Psoas muscle (tissue), 8 donors: ENCODE measurements around the gene SYNGR3. TPM values are rescaled to one million over a fixed set of nuclear protein-coding genes. Genes with fewer than 3 reads are reported as not detected.
A peak's percentile ranks its signal among the peaks of the same experiment; 100 is the strongest.

Source experiments
- ATAC-seq, 4 donors: fragments of 200-7000 bp; cut with Tn5 transposase; one replicate each; pipeline ENCODE4 v1.9.1; 2020; ENCODE audit warnings: moderate library complexity in 3 of 4, mild to moderate bottlenecking in 2 of 4
- DNase-seq, 2 donors: peaks; one replicate each; pipeline ENCODE4 v3.0.0-alpha.2; 2020
- H3K27ac ChIP-seq: fragments of 200-600 bp; one replicate; pipeline ENCODE4 v1.8.0; 2022
- H3K27me3 ChIP-seq, 3 donors: fragments of 200-600 bp in 1 of 3; one replicate each; pipeline versions ENCODE4 v1.6.1 to v1.8.0; 2013 to 2022; ENCODE audit warnings: low read length in 2 of 3, mild to moderate bottlenecking in 2 of 3, moderate library complexity in 1 of 3; ENCODE audit not compliant: insufficient read depth in 3 of 3
- H3K36me3 ChIP-seq, 2 donors: fragments of 200-600 bp in 1 of 2; one replicate each; pipeline versions ENCODE4 v1.6.1 to v1.8.0; 2013 to 2022; ENCODE audit warnings: low read depth in 1 of 2, mild to moderate bottlenecking in 1 of 2, moderate library complexity in 1 of 2; ENCODE audit not compliant: insufficient read depth in 1 of 2
- H3K4me1 ChIP-seq: fragments of 200-600 bp; one replicate; pipeline ENCODE4 v1.8.0; 2022
- H3K4me3 ChIP-seq: fragments of 200-600 bp; one replicate; pipeline ENCODE4 v1.8.0; 2022; ENCODE audit warnings: mild to moderate bottlenecking
- H3K9me3 ChIP-seq: fragments of 200-600 bp; one replicate; pipeline ENCODE4 v1.8.0; 2022
- CTCF ChIP-seq: fragments of 200-600 bp; IDR thresholded peaks from one replicate; pipeline ENCODE4 v1.8.0; 2022; ENCODE audit warnings: antibody characterized with exemption
- WGBS, 3 donors: extraction: QIAGEN DNeasy Blood & Tissue Kit; methylation state at CpG; one replicate each; pipeline versions ENCODE4 v1.1.6 to v1.1.7; 2013; 5-methylcytosine and 5-hydroxymethylcytosine counted together
- intact Hi-C, 2 donors: fragments of 100-400 bp; cut with DNase I; formaldehyde crosslinking; loops; one replicate each; pipeline versions ENCODE4 v1.11.0 to v1.14.2; 2022
- polyA plus RNA-seq, 3 donors: library from polyadenylated mRNA; stranded (reverse); fragments of 200-250 nt; gene quantifications; one replicate each; pipeline ENCODE4 v1.2.3, GENCODE V29; 2013
- total RNA-seq, 4 donors: library from RNA; stranded (reverse); fragmentation: NEBNext Ultra II Directional in 2 of 4; extraction: Animal tissue kit (Norgen Biotek cat#: 25700) in 2 of 4; gene quantifications; one replicate each; pipeline versions ENCODE4 v1.2.1 to v1.2.4, GENCODE V29; 2021 to 2023
- donor health status: healthy with polysubstance abuse.
- donor health status: DM: no; HTN: no; CAD: no; lungs with moderate emphysema.
- donor health status: Bipolar disorder and iron deficiency.
- donor health status: healthy.
- donor health status: DM: yes; HTN: yes; CAD: no.
- donor health status: DM: no; HTN: no; CAD: no.
- donor health status: DM: no; HTN: no; CAD: no.
- donor health status: DM: yes; HTN: yes; CAD: no.

The SYNGR3 gene
- total and polyA plus RNA-seq, 7 donors = 0.24 to 0.85 (median 0.25) TPM; not detected in 1

GRCh38 chr16:1963806-1964505 lies 25.8 kb upstream of the SYNGR3 start:
- peak in 1 of 2 donors; percentile 54 for DNase-seq
- WGBS, 3 donors = 9 to 13% (median 10%) methylated on average over 37 to 44 of the region's 44 CpGs
- Histone ChIP-seq H3K4me3 (peak overlapping the region; percentile 78), H3K36me3 (peaks cover 0 to 32% of the 10 kb centered on the region in 2 donors), H3K27me3 (no peaks in the 10 kb centered on the region), H3K27ac (peak overlapping the region; percentile 91), H3K9me3 (no peaks in the 10 kb centered on the region), H3K4me1 (peaks cover 29% of the 10 kb centered on the region)
- no peak for TF ChIP-seq CTCF
- peak; percentile 20 to 40 (median 36) for ATAC-seq
- intact Hi-C loops = no loop called here

- 0 to 1% (median 1%) methylated on average over 69 to 97 of the region's 97 CpGs for WGBS, 3 donors
- H3K27me3 ChIP-seq = no peaks in the 10 kb centered on the region
- peak within 1 kb of the TSS; percentile 91 for H3K27ac ChIP-seq
- ATAC-seq = peak; percentile 94 to 97 (median 95)
- no peak for TF ChIP-seq CTCF
- no peaks in the 10 kb centered on the region for H3K9me3 ChIP-seq
- peaks cover 28% of the 10 kb centered on the region for H3K4me1 ChIP-seq
- peak; percentile 99 to 100 for DNase-seq
- intact Hi-C loops = no loop called here
- H3K4me3 ChIP-seq = peak within 1 kb of the TSS; percentile 78
- H3K36me3 ChIP-seq = peaks cover 0 to 32% of the 10 kb centered on the region in 2 donors
Observed at GRCh38 chr16:1964506-1965395, 25.0 kb upstream of the SYNGR3 start, which contains the start of gene RPS2. TSS of gene RPS2 (minus strand) at chr16:1964826. CDS start at chr16:1964625, 201 bp downstream.

GRCh38 chr16:1965396-1966001 lies 24.3 kb upstream of the SYNGR3 start:
- Histone ChIP-seq H3K27ac (peak overlapping the region; percentile 91), H3K9me3 (no peaks in the 10 kb centered on the region), H3K4me1 (peaks cover 26% of the 10 kb centered on the region), H3K27me3 (no peaks in the 10 kb centered on the region), H3K4me3 (peak overlapping the region; percentile 78), H3K36me3 (peaks cover 0 to 32% of the 10 kb centered on the region in 2 donors)
- intact Hi-C loops = no loop called here
- DNase-seq (no peak), ATAC-seq (no peak)
- WGBS, 3 donors = 20 to 22% (median 21%) methylated on average over 24 of the region's 24 CpGs
- no peak for TF ChIP-seq CTCF

DNA sequence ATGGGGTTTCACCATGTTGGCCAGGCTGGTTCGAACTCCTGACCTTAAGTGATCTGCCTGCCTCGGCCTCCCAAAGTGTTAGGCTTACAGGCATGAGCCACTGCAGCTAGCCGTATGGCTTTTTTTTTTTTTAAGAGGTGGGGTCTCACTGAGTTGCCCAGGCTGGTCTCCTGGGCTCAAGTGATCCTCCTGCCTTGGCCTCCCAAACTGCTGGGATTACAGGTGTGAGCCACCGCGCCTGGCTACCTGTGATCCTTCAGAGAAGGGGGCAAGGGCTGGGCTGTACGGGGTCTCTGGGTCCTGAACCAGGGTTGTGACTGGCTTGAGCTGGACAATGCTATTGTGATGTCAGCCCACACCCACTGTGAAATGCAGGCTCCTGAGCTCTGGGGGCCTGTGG lies 23.3 kb upstream of the SYNGR3 start, which contains the start of gene RNF151:
RNF151 (plus strand) TSS at position 397 of the 400 bp plus-strand sequence. CDS start 26 bp downstream, outside the sequence.
- peaks cover 0 to 25% of the 10 kb centered on the region in 2 donors for H3K36me3 ChIP-seq
- intact Hi-C loops = no loop called here
- H3K4me3 ChIP-seq = peak within 1 kb of the TSS; percentile 78
- ATAC-seq = no peak
- no peak for DNase-seq
- peaks cover 23% of the 10 kb centered on the region for H3K4me1 ChIP-seq
- peak within 1 kb of the TSS; percentile 91 for H3K27ac ChIP-seq
- no peaks in the 10 kb centered on the region for H3K27me3 ChIP-seq
- 94 to 98% (median 95%) methylated on average over 6 of the region's 6 CpGs for WGBS, 3 donors
- TF ChIP-seq CTCF = no peak
- no peaks in the 10 kb centered on the region for H3K9me3 ChIP-seq
